ENCODE results near the gene CEP89. TPM values are rescaled to one million over a fixed set of nuclear protein-coding genes. Genes with fewer than 3 reads are reported as not detected.

The CEP89 gene
- total RNA-seq, 2 donors from 2014 or later: 35.6 to 40.4 TPM

GRCh38 chr19:32901504-32902161 lies 70.1 kb downstream of the CEP89 start:
- 82 to 84% methylated on average over 5 of the region's 5 CpGs for WGBS, 2 experiments (ENCODE audit: insufficient coverage in 1 of 2, insufficient read length in 1 of 2)
- no peaks in the 10 kb centered on the region for H3K27me3 ChIP-seq (ENCODE audit: control insufficient read depth, insufficient read depth, low read length, poor library complexity, severe bottlenecking)
- DNase-seq: no peak
- no peak overlapping the region for H3K9ac ChIP-seq (ENCODE audit: extremely low read depth, low read length, poor library complexity, severe bottlenecking)
- Mint-ChIP-seq H3K4me1 (peaks cover 5% of the 10 kb centered on the region), H3K36me3 (ENCODE audit: low read depth) (peaks cover 44% of the 10 kb centered on the region), H3K27ac (no peak overlapping the region), H3K27me3 (ENCODE audit: insufficient read depth) (no peaks in the 10 kb centered on the region), H3K4me3 (no peak overlapping the region), H3K9me3 (peaks cover 4% of the 10 kb centered on the region)
- peaks cover 19% of the 10 kb centered on the region for H3K36me3 ChIP-seq (ENCODE audit: control insufficient read depth, insufficient read depth, low read length)
- H3K27ac ChIP-seq (ENCODE audit: low read depth, low read length): no peak overlapping the region
- no peaks in the 10 kb centered on the region for H3K4me1 ChIP-seq (ENCODE audit: control insufficient read depth, insufficient read depth, low read length)
- TF ChIP-seq, protein P1, sequence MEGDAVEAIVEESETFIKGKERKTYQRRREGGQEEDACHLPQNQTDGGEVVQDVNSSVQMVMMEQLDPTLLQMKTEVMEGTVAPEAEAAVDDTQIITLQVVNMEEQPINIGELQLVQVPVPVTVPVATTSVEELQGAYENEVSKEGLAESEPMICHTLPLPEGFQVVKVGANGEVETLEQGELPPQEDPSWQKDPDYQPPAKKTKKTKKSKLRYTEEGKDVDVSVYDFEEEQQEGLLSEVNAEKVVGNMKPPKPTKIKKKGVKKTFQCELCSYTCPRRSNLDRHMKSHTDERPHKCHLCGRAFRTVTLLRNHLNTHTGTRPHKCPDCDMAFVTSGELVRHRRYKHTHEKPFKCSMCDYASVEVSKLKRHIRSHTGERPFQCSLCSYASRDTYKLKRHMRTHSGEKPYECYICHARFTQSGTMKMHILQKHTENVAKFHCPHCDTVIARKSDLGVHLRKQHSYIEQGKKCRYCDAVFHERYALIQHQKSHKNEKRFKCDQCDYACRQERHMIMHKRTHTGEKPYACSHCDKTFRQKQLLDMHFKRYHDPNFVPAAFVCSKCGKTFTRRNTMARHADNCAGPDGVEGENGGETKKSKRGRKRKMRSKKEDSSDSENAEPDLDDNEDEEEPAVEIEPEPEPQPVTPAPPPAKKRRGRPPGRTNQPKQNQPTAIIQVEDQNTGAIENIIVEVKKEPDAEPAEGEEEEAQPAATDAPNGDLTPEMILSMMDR (conservative IDR thresholded peaks at IDR 0.05): no peak
- H3K9me3 ChIP-seq (ENCODE audit: control insufficient read depth, low read length): peaks cover 13% of the 10 kb centered on the region
- no peak overlapping the region for H3K4me3 ChIP-seq (ENCODE audit: low read length)

GRCh38 chr19:32896516-32897214 lies 75.1 kb downstream of the CEP89 start:
- Histone ChIP-seq H3K9ac (ENCODE audit: extremely low read depth, low read length, poor library complexity, severe bottlenecking) (no peak overlapping the region), H3K4me1 (ENCODE audit: control insufficient read depth, insufficient read depth, low read length) (no peaks in the 10 kb centered on the region), H3K9me3 (ENCODE audit: control insufficient read depth, low read length) (peaks cover 25% of the 10 kb centered on the region), H3K27me3 (ENCODE audit: control insufficient read depth, insufficient read depth, low read length, poor library complexity, severe bottlenecking) (no peaks in the 10 kb centered on the region), H3K27ac (ENCODE audit: low read depth, low read length) (no peak overlapping the region), H3K36me3 (ENCODE audit: control insufficient read depth, insufficient read depth, low read length) (peaks cover 30% of the 10 kb centered on the region), H3K4me3 (ENCODE audit: low read length) (no peak overlapping the region)
- peaks cover 16% of the 10 kb centered on the region for H3K9me3 Mint-ChIP-seq
- 89% methylated on average over 1 of the region's 1 CpG; no CpG with 5 or more reads in 1 of the 2 experiments for WGBS, 2 experiments (ENCODE audit: insufficient coverage in 1 of 2, insufficient read length in 1 of 2)
- no peak for DNase-seq
- H3K4me3 Mint-ChIP-seq: no peak overlapping the region
- H3K27me3 Mint-ChIP-seq (ENCODE audit: insufficient read depth): no peaks in the 10 kb centered on the region
- H3K36me3 Mint-ChIP-seq (ENCODE audit: low read depth): peaks cover 43% of the 10 kb centered on the region
- no peaks in the 10 kb centered on the region for H3K4me1 Mint-ChIP-seq
- TF ChIP-seq, protein P1 (conservative IDR thresholded peaks at IDR 0.05): no peak
- H3K27ac Mint-ChIP-seq: no peak overlapping the region

DNA sequence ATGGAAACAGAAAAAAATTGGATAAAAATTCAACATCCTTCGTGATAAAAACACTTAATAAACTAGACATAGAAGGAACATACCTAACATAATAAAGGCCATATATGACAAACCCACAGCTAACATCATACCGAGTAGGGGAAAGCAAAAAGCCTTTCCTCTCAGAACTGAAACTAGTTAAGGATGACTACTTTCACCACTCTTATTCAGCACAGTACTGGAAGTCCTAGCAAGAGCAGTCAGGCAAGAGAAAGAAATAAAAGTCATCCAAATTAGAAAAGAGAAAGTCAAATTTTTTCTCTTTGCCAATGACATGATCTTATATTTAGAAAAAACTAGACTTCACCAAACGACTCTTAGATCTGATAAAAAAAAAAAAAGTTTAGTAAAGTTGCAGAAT lies 76.4 kb downstream of the CEP89 start:
- peaks cover 46% of the 10 kb centered on the region for H3K36me3 Mint-ChIP-seq (ENCODE audit: low read depth)
- no peak overlapping the region for H3K9ac ChIP-seq (ENCODE audit: extremely low read depth, low read length, poor library complexity, severe bottlenecking)
- H3K4me1 Mint-ChIP-seq: no peaks in the 10 kb centered on the region
- TF ChIP-seq, protein P1 (conservative IDR thresholded peaks at IDR 0.05): no peak
- no peak overlapping the region for H3K27ac ChIP-seq (ENCODE audit: low read depth, low read length)
- H3K4me3 Mint-ChIP-seq: no peak overlapping the region
- no peak overlapping the region for H3K4me3 ChIP-seq (ENCODE audit: low read length)
- H3K27me3 ChIP-seq (ENCODE audit: control insufficient read depth, insufficient read depth, low read length, poor library complexity, severe bottlenecking): no peaks in the 10 kb centered on the region
- no peak for DNase-seq
- peaks cover 19% of the 10 kb centered on the region for H3K9me3 Mint-ChIP-seq
- H3K9me3 ChIP-seq (ENCODE audit: control insufficient read depth, low read length): peaks cover 27% of the 10 kb centered on the region
- H3K27ac Mint-ChIP-seq: no peak overlapping the region
- H3K27me3 Mint-ChIP-seq (ENCODE audit: insufficient read depth): no peaks in the 10 kb centered on the region
- WGBS, 2 experiments (ENCODE audit: insufficient coverage in 1 of 2, insufficient read length in 1 of 2): 90 to 96% methylated on average over 1 to 2 of the region's 3 CpGs
- peaks cover 23% of the 10 kb centered on the region for H3K36me3 ChIP-seq (ENCODE audit: control insufficient read depth, insufficient read depth, low read length)
- H3K4me1 ChIP-seq (ENCODE audit: control insufficient read depth, insufficient read depth, low read length): no peaks in the 10 kb centered on the region
